Adrenal gland (tissue), 12 donors: ENCODE data around the gene PHACTR2. TPM values are rescaled to one million over a fixed set of nuclear protein-coding genes. Genes with fewer than 3 reads are reported as not detected.
A peak's percentile ranks its signal among the peaks of the same experiment; 100 is the strongest.

Source experiments
- DNase-seq, 7 donors: peaks; one replicate each; pipeline ENCODE4 v3.0.0-alpha.2; 2019 to 2020
- H3K27ac ChIP-seq, 5 donors: fragments of 200-600 bp; sonication (generic) in 4 of 5; 1 replicate in 3 of 5; 2 replicates in 2 of 5; pipeline versions ENCODE4 v1.5.1 to v1.8.0; 2016 to 2020; ENCODE audit warnings: mild to moderate bottlenecking in 1 of 5
- H3K27me3 ChIP-seq: fragments of 200-600 bp; 2 replicates; pipeline ENCODE4 v1.8.0; 2021
- H3K36me3 ChIP-seq, 2 donors: fragments of 200-600 bp; replicated peaks in 1 of 2; 1 replicate in 1 of 2; 2 replicates in 1 of 2; pipeline versions ENCODE4 v1.5.1 to v1.8.0; 2018 to 2022
- H3K4me1 ChIP-seq, 2 donors: fragments of 200-600 bp; replicated peaks in 1 of 2; 1 replicate in 1 of 2; 2 replicates in 1 of 2; pipeline versions ENCODE4 v1.5.1 to v1.8.0; 2018 to 2021
- H3K4me3 ChIP-seq, 4 donors: fragments of 200-600 bp; sonication (generic) in 3 of 4; one replicate each; pipeline ENCODE4 v1.5.1; 2016 to 2018
- H3K9me3 ChIP-seq, 3 donors: fragments of 200-600 bp; sonication (generic) in 1 of 3; replicated peaks in 1 of 3; 1 replicate in 2 of 3; 2 replicates in 1 of 3; pipeline versions ENCODE4 v1.5.1 to v1.8.0; 2016 to 2021
- POLR2A ChIP-seq, 2 donors: fragments of 450-650 bp; IDR thresholded peaks; one replicate each; pipeline ENCODE4 v1.6.1; 2017; ENCODE audit warnings: antibody characterized with exemption in 2 of 2, mild to moderate bottlenecking in 2 of 2, moderate library complexity in 1 of 2
- whole genome bisulfite sequencing, 4 donors: extraction: QIAGEN DNeasy Blood & Tissue Kit in 2 of 4; methylation state at CpG; one replicate each; pipeline versions ENCODE4 v1.1.5 to v1.1.7; 2013 to 2017; 5-methylcytosine and 5-hydroxymethylcytosine counted together
- intact Hi-C, 2 donors: fragments of 100-400 bp; cut with DNase I; formaldehyde crosslinking; loops; one replicate each; pipeline versions ENCODE4 v1.14.1 to v1.15.0; 2022 to 2023
- polyA plus RNA-seq, 3 donors: library from polyadenylated mRNA; stranded (reverse); fragments of 200-250 nt in 2 of 3; fragments of 350-450 nt in 1 of 3; fragmentation: Illumina TruSeq in 1 of 3; extraction: RNeasy Lipid Tissue Mini Kit (QIAGEN cat#74804) in 1 of 3; gene quantifications; one replicate each; pipeline ENCODE4 v1.2.3, GENCODE V29; 2013 to 2014
- total RNA-seq, 9 donors: library from RNA; depleted of rRNA in 4 of 9; stranded (reverse); fragments of >200 nt in 4 of 9; fragments of 120-200 nt in 1 of 9; fragmentation: NEBNext Ultra II Directional in 1 of 9; extraction: Animal tissue kit (Norgen Biotek cat#: 25700) in 1 of 9; gene quantifications; one replicate each; pipeline versions ENCODE4 v1.1.0 to v1.2.4, GENCODE V29; 2013 to 2023
- TF ChIP-seq, protein P1 (sequence below), 6 experiments: fragments of 450-650 bp in 4 of 6; fragments of 200-600 bp in 2 of 6; sonication (generic) in 1 of 6; IDR thresholded peaks; 1 replicate in 5 of 6; 2 replicates in 1 of 6; pipeline versions ENCODE4 v1.5.1 to v1.8.0; 2016 to 2021; ENCODE audit warnings: antibody characterized with exemption in 6 of 6, mild to moderate bottlenecking in 2 of 6, moderate library complexity in 1 of 6
- donor health status: healthy with polysubstance abuse.
- donor health status: Bipolar disorder and iron deficiency.
- donor health status: DM: yes; HTN: yes; CAD: no.
- donor health status: DM: no; HTN: no; CAD: no.
- donor health status: DM: no; HTN: no; CAD: no.
- donor health status: DM: yes; HTN: yes; CAD: no.

PHACTR2 gene
- total and polyA plus RNA-seq, 12 donors: 12.1 to 315 (median 227) TPM

DNA sequence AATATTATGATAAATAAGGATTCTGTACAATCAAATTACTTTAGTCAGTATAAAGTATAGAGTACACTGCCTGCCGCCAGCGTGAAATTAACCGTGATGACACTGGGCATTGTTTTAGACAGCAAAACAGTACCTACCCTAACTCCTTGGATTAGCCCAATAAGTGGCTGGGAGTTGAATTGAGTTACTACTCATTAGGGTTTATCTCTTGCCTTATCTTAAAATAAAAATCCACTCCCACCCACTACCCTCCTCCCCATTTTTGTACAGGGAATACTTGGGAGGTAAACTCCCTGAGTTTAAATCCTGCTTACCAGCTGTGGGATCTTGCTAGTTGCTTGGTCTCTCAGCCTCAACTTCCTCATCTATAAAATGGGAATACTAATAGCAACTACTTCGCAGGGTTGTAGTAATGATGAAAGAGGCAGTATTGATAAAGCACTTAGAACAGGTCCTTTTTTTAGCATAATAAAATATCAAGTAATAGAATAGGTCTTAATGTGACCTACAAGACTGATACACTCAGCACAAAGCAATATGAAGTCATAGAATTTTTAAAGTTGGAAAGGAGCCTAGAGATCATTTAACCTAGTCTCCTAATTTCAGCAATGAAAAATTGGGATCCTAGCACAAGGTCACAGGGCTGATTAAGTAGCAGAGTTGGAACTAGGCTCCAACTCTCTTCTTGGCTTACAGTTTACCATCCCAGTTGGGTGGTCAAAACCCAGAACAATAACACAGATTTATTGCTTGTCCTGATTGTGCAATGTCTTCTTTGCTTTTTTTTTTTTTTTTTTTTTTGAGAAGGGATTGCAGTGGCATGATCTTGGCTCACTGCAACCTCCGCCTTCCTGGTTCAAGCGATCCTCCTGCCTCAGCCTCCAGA, 23.8 kb downstream of the PHACTR2 start:
- DNase-seq: peak in 6 of 7 donors; percentile 37 to 64 (median 46)
- intact Hi-C loops: no loop called here
- peaks cover 40 to 47% of the 10 kb centered on the region in 2 donors for H3K4me1 ChIP-seq

GRCh38 chr6:143705569-143705968, 27.8 kb downstream of the PHACTR2 start:
- peaks cover 17 to 38% of the 10 kb centered on the region in 2 donors for H3K4me1 ChIP-seq
- no peak overlapping the region for H3K27ac ChIP-seq
- no peaks in the 10 kb centered on the region for H3K9me3 ChIP-seq
- WGBS, 4 donors: 67 to 86% (median 80%) methylated on average over 3 of the region's 3 CpGs
- no peak overlapping the region for H3K4me3 ChIP-seq
- no peaks in the 10 kb centered on the region for H3K36me3 ChIP-seq
- no peak for TF ChIP-seq POLR2A (IDR thresholded peaks at IDR 0.05)
- TF ChIP-seq, protein P1, sequence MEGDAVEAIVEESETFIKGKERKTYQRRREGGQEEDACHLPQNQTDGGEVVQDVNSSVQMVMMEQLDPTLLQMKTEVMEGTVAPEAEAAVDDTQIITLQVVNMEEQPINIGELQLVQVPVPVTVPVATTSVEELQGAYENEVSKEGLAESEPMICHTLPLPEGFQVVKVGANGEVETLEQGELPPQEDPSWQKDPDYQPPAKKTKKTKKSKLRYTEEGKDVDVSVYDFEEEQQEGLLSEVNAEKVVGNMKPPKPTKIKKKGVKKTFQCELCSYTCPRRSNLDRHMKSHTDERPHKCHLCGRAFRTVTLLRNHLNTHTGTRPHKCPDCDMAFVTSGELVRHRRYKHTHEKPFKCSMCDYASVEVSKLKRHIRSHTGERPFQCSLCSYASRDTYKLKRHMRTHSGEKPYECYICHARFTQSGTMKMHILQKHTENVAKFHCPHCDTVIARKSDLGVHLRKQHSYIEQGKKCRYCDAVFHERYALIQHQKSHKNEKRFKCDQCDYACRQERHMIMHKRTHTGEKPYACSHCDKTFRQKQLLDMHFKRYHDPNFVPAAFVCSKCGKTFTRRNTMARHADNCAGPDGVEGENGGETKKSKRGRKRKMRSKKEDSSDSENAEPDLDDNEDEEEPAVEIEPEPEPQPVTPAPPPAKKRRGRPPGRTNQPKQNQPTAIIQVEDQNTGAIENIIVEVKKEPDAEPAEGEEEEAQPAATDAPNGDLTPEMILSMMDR (IDR thresholded peaks at IDR 0.05): no peak
- H3K27me3 ChIP-seq: no peaks in the 10 kb centered on the region
- DNase-seq: no peak
- intact Hi-C loops: no loop called here

More for the DNA sequence above, 23.8 kb downstream of the PHACTR2 start:
- no peak overlapping the region for H3K4me3 ChIP-seq
- H3K9me3 ChIP-seq: no peaks in the 10 kb centered on the region
- no peaks in the 10 kb centered on the region for H3K36me3 ChIP-seq
- no peak for TF ChIP-seq POLR2A (IDR thresholded peaks at IDR 0.05)
- TF ChIP-seq, protein P1 (IDR thresholded peaks at IDR 0.05): no peak
- H3K27me3 ChIP-seq: no peaks in the 10 kb centered on the region
- peak overlapping the region; percentile 6 to 79 (median 54) for H3K27ac ChIP-seq
- whole genome bisulfite sequencing, 4 donors: 55 to 63% (median 61%) methylated on average over 6 of the region's 6 CpGs

GRCh38 chr6:143707697-143708096, 29.9 kb downstream of the PHACTR2 start:
- H3K27ac ChIP-seq: no peak overlapping the region
- H3K4me3 ChIP-seq: no peak overlapping the region
- H3K4me1 ChIP-seq: peaks cover 8 to 36% of the 10 kb centered on the region in 2 donors
- DNase-seq: no peak
- H3K9me3 ChIP-seq: no peaks in the 10 kb centered on the region
- TF ChIP-seq POLR2A (IDR thresholded peaks at IDR 0.05): no peak
- TF ChIP-seq, protein P1 (IDR thresholded peaks at IDR 0.05): no peak
- no peaks in the 10 kb centered on the region for H3K27me3 ChIP-seq
- intact Hi-C loops: no loop called here
- 87 to 91% (median 88%) methylated on average over 3 of the region's 3 CpGs for WGBS, 4 donors
- no peaks in the 10 kb centered on the region for H3K36me3 ChIP-seq

DNA sequence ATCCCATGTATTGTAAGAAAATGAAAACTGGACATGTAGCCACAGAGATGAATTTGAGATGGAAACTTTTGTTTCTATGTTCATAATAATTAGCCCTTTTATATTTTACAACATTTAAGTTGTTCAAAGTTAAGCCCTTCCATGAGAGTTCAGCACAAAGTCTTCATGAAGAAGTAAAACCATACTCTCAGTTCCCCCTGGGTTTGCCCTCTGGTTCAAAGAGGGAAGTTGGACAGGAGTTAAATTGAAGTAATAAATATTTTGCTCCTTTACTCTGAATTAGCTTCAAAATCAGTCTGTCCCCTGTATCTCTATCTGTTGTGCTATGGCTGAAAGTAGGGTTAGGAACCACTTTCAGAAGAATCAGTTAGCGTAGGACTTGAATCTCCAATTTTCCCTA, 31.1 kb downstream of the PHACTR2 start:
- TF ChIP-seq, protein P1 (IDR thresholded peaks at IDR 0.05): no peak
- TF ChIP-seq POLR2A (IDR thresholded peaks at IDR 0.05): no peak
- Histone ChIP-seq H3K4me1 (peaks cover 8 to 26% of the 10 kb centered on the region in 2 donors), H3K9me3 (no peaks in the 10 kb centered on the region), H3K27ac (peak overlapping the region in 1 of 5 donors; percentile 54), H3K4me3 (no peak overlapping the region), H3K36me3 (peaks cover 0 to 3% of the 10 kb centered on the region in 2 donors), H3K27me3 (no peaks in the 10 kb centered on the region)
- intact Hi-C loops: no loop called here
- no peak for DNase-seq
- 67 to 100% (median 91%) methylated on average over 1 of the region's 1 CpG for WGBS, 4 donors
